Endothelial cell (in vitro differentiated cells): ENCODE results near the gene C22orf31. TPM values are rescaled to one million over a fixed set of nuclear protein-coding genes. Genes with fewer than 3 reads are reported as not detected.
A peak's percentile ranks its signal among the peaks of the same experiment; 100 is the strongest.

Experiments
- DNase-seq: peaks from one replicate; pipeline ENCODE4 v3.0.0; 2021; ENCODE audit warnings: low spot score
- H3K27ac Mint-ChIP-seq: one replicate; pipeline ENCODE4 v1.8.0; 2021; ENCODE audit warnings: mixed read lengths, inconsistent platforms; ENCODE audit not compliant: unreplicated experiment
- H3K27me3 Mint-ChIP-seq: one replicate; pipeline ENCODE4 v1.8.0; 2021; ENCODE audit warnings: mild to moderate bottlenecking, moderate library complexity, mixed read lengths, inconsistent platforms; ENCODE audit not compliant: unreplicated experiment
- H3K36me3 Mint-ChIP-seq: one replicate; pipeline ENCODE4 v1.8.0; 2021; ENCODE audit warnings: mild to moderate bottlenecking, low read depth, mixed read lengths, inconsistent platforms; ENCODE audit not compliant: unreplicated experiment
- H3K4me1 Mint-ChIP-seq: one replicate; pipeline ENCODE4 v1.8.0; 2021; ENCODE audit warnings: mild to moderate bottlenecking, mixed read lengths, inconsistent platforms; ENCODE audit not compliant: unreplicated experiment
- H3K4me3 Mint-ChIP-seq: one replicate; pipeline ENCODE4 v1.8.0; 2021; ENCODE audit warnings: mild to moderate bottlenecking, mixed read lengths, inconsistent platforms; ENCODE audit not compliant: unreplicated experiment
- H3K9me3 Mint-ChIP-seq: one replicate; pipeline ENCODE4 v1.8.0; 2021; ENCODE audit warnings: mixed read lengths, inconsistent platforms; ENCODE audit not compliant: unreplicated experiment
- CTCF ChIP-seq: fragments of 200-600 bp; sonication (generic); IDR thresholded peaks from one replicate; pipeline ENCODE4 v1.5.0; 2021; ENCODE audit warnings: antibody characterized with exemption; ENCODE audit not compliant: unreplicated experiment
- total RNA-seq: library from RNA; stranded (reverse); fragmentation: NEBNext Ultra II Directional; extraction: Animal tissue kit (Norgen Biotek cat#: 25700); gene quantifications from one replicate; pipeline ENCODE4 v1.2.1, GENCODE V29; 2021; ENCODE audit not compliant: unreplicated experiment

Gene C22orf31
- total RNA-seq, 1 donor from 2014 or later, result not detected

- H3K4me3 Mint-ChIP-seq, result no peak overlapping the region
- no peaks in the 10 kb centered on the region for H3K27me3 Mint-ChIP-seq
- H3K36me3 Mint-ChIP-seq, result no peaks in the 10 kb centered on the region
- peaks cover 5% of the 10 kb centered on the region for H3K4me1 Mint-ChIP-seq
- no peak for TF ChIP-seq CTCF
- no peaks in the 10 kb centered on the region for H3K9me3 Mint-ChIP-seq
- H3K27ac Mint-ChIP-seq, result no peak overlapping the region
- DNase-seq, result no peak
Observed at GRCh38 chr22:29105468-29105867, 43.8 kb upstream of the C22orf31 start.

GRCh38 chr22:29103121-29103520, 41.5 kb upstream of the C22orf31 start:
- Mint-ChIP-seq H3K9me3 (no peaks in the 10 kb centered on the region), H3K27me3 (no peaks in the 10 kb centered on the region), H3K27ac (no peak overlapping the region)

GRCh38 chr22:29102300-29102699, 40.7 kb upstream of the C22orf31 start:
- Mint-ChIP-seq H3K36me3 (no peaks in the 10 kb centered on the region), H3K27me3 (no peaks in the 10 kb centered on the region), H3K4me3 (no peak overlapping the region), H3K9me3 (no peaks in the 10 kb centered on the region), H3K27ac (no peak overlapping the region), H3K4me1 (no peaks in the 10 kb centered on the region)
- DNase-seq, result no peak
- no peak for TF ChIP-seq CTCF

More at GRCh38 chr22:29103121-29103520, 41.5 kb upstream of the C22orf31 start:
- Mint-ChIP-seq H3K4me3 (no peak overlapping the region), H3K4me1 (no peaks in the 10 kb centered on the region), H3K36me3 (no peaks in the 10 kb centered on the region)
- no peak for DNase-seq
- no peak for TF ChIP-seq CTCF

GRCh38 chr22:29098296-29098695, 36.7 kb upstream of the C22orf31 start:
- no peaks in the 10 kb centered on the region for H3K36me3 Mint-ChIP-seq
- no peak for TF ChIP-seq CTCF
- no peak overlapping the region for H3K4me3 Mint-ChIP-seq
- no peaks in the 10 kb centered on the region for H3K9me3 Mint-ChIP-seq
- no peak for DNase-seq
- no peak overlapping the region for H3K27ac Mint-ChIP-seq
- H3K4me1 Mint-ChIP-seq, result no peaks in the 10 kb centered on the region
- H3K27me3 Mint-ChIP-seq, result no peaks in the 10 kb centered on the region

- H3K4me1 Mint-ChIP-seq, result no peaks in the 10 kb centered on the region
- peak overlapping the region; percentile 3 for H3K27ac Mint-ChIP-seq
- H3K9me3 Mint-ChIP-seq, result no peaks in the 10 kb centered on the region
- no peaks in the 10 kb centered on the region for H3K36me3 Mint-ChIP-seq
- no peak for TF ChIP-seq CTCF
- no peak for DNase-seq
- H3K27me3 Mint-ChIP-seq, result no peaks in the 10 kb centered on the region
- H3K4me3 Mint-ChIP-seq, result no peak overlapping the region
Observed at GRCh38 chr22:29096736-29097669, 35.4 kb upstream of the C22orf31 start.
